HCT116 (cell line): ENCODE results near the gene INPP5J. TPM values are rescaled to one million over a fixed set of nuclear protein-coding genes. Genes with fewer than 3 reads are reported as not detected.

Experiments
- ATAC-seq: fragments of 200-7000 bp; cut with Tn5 transposase; 2 replicates; pipeline ENCODE4 v1.9.1; 2020; ENCODE audit warnings: mild to moderate bottlenecking, moderate library complexity
- BruUV-seq: library from RNA; stranded (reverse); fragments of 400-500 nt; replicated peaks from 2 replicates; lab custom pipeline; 2021; lab: Mats Ljungman, UMichigan
- CTCF ChIA-PET: fragments of 300-600 bp; sonication (Branson Sonifier 250); formaldehyde crosslinking; loops from one replicate; lab custom pipeline; 2021; ENCODE audit warnings: antibody characterized with exemption; lab: Charles Lee
- POLR2A ChIA-PET: fragments of 300-600, 350-600 bp; sonication (Branson Sonifier 250); formaldehyde crosslinking; loops from one replicate; lab custom pipeline; 2021; ENCODE audit warnings: antibody characterized with exemption; lab: Charles Lee
- RAD21 ChIA-PET, 2 experiments: fragments of 300-600 bp; sonication (Branson Sonifier 250); formaldehyde crosslinking; loops; one replicate each; lab custom pipeline; 2023; ENCODE audit warnings: low total read pairs in 2 of 2; ENCODE audit not compliant: uncharacterized antibody in 2 of 2, unreplicated experiment in 2 of 2, low non-redundant PET in 1 of 2; lab: Charles Lee
- DNase-seq: peaks from one replicate; pipeline ENCODE4 v3.0.0-alpha.2; 2010; ENCODE audit warnings: low read depth, low spot score
- H2AFZ ChIP-seq: fragments of 200-600 bp; shearing (Covaris generic), sonication (generic); 2 replicates; pipeline ENCODE4 v1.6.1; 2017; ENCODE audit warnings: low read depth, mixed run types, mixed read lengths, antibody characterized with exemption, low read length; ENCODE audit not compliant: poor library complexity, severe bottlenecking
- H3K27ac ChIP-seq: 2 replicates; pipeline ENCODE4 v1.5.1; 2012; ENCODE audit warnings: low read depth, low read length
- H3K27me3 ChIP-seq: fragments of 200-600 bp; sonication (generic); 2 replicates; pipeline ENCODE4 v1.6.1; 2016; ENCODE audit warnings: mixed run types, low read length, mixed read lengths; ENCODE audit not compliant: insufficient read depth
- H3K36me3 ChIP-seq, 2 experiments: fragments of 200-500 bp in 1 of 2; fragments of 200-600 bp in 1 of 2; sonication (Bioruptor generic) in 1 of 2; sonication (generic) in 1 of 2; 2 replicates each; pipeline versions ENCODE4 v1.5.1 to v1.6.1; 2014 to 2016; ENCODE audit warnings: low read length in 2 of 2, inconsistent platforms in 1 of 2, mixed read lengths in 1 of 2, mixed run types in 1 of 2; ENCODE audit not compliant: insufficient read depth in 2 of 2, control insufficient read depth in 1 of 2
- H3K4me1 ChIP-seq, 2 experiments: fragments of 200-600 bp in 1 of 2; sonication (generic) in 1 of 2; 2 replicates each; pipeline versions ENCODE4 v1.5.1 to v1.6.1; 2012 to 2017; ENCODE audit warnings: low read length in 2 of 2, inconsistent platforms in 1 of 2, mild to moderate bottlenecking in 1 of 2, mixed read lengths in 1 of 2, mixed run types in 1 of 2, moderate library complexity in 1 of 2; ENCODE audit not compliant: insufficient read depth in 2 of 2, control insufficient read depth in 1 of 2
- H3K4me2 ChIP-seq: fragments of 200-600 bp; sonication (generic); 2 replicates; pipeline ENCODE4 v1.6.1; 2017; ENCODE audit warnings: mixed run types, low read length, mixed read lengths
- H3K4me3 ChIP-seq, 2 experiments: fragments of 200-600 bp in 1 of 2; sonication (generic) in 1 of 2; replicated peaks in 1 of 2; 2 replicates each; pipeline ENCODE4 v1.5.1; 2011 to 2016; ENCODE audit warnings: low read length in 2 of 2, control low read depth in 1 of 2, low read depth in 1 of 2, mild to moderate bottlenecking in 1 of 2, mixed read lengths in 1 of 2, mixed run types in 1 of 2
- H3K79me2 ChIP-seq: fragments of 200-600 bp; sonication (generic); 2 replicates; pipeline ENCODE4 v1.6.1; 2017; ENCODE audit warnings: mild to moderate bottlenecking, mixed run types, low read length, moderate library complexity, mixed read lengths; ENCODE audit not compliant: insufficient read depth
- H3K9ac ChIP-seq: fragments of 200-600 bp; sonication (generic); 2 replicates; pipeline ENCODE4 v1.6.1; 2016; ENCODE audit warnings: low read length, mixed read lengths
- H3K9me2 ChIP-seq: fragments of 200-600 bp; sonication (generic), shearing (Covaris generic); 2 replicates; pipeline ENCODE4 v1.6.1; 2017; ENCODE audit warnings: mixed run types, mild to moderate bottlenecking, moderate library complexity; ENCODE audit not compliant: insufficient read depth
- H3K9me3 ChIP-seq, 2 experiments: fragments of 200-500 bp in 1 of 2; fragments of 200-600 bp in 1 of 2; sonication (Bioruptor generic) in 1 of 2; sonication (generic) in 1 of 2; 2 replicates each; pipeline ENCODE4 v1.6.1; 2014 to 2017; ENCODE audit warnings: low read length in 2 of 2, mixed read lengths in 2 of 2, inconsistent platforms in 1 of 2, low read depth in 1 of 2, mild to moderate bottlenecking in 1 of 2, mixed run types in 1 of 2, moderate library complexity in 1 of 2; ENCODE audit not compliant: control insufficient read depth in 1 of 2, insufficient read depth in 1 of 2
- H4K20me1 ChIP-seq: fragments of 200-600 bp; sonication (generic), shearing (Covaris generic); 2 replicates; pipeline ENCODE4 v1.6.1; 2017; ENCODE audit warnings: mixed run types, mild to moderate bottlenecking, moderate library complexity; ENCODE audit not compliant: insufficient read depth
- EGR1 ChIP-seq: IDR thresholded peaks from 2 replicates; pipeline ENCODE4 v1.6.1; 2012; ENCODE audit warnings: low read depth
- ELF1 ChIP-seq: IDR thresholded peaks from 2 replicates; pipeline ENCODE4 v1.6.1; 2012; ENCODE audit warnings: low read depth, borderline replicate concordance
- EZH2 ChIP-seq: fragments of 200-600 bp; sonication (generic); IDR thresholded peaks from 2 replicates; pipeline ENCODE4 v1.6.1; 2017; ENCODE audit warnings: antibody characterized with exemption, mixed run types
- EZH2phosphoT487 ChIP-seq: fragments of 200-600 bp; IDR thresholded peaks from 2 replicates; pipeline ENCODE4 v1.6.1; 2018; ENCODE audit warnings: antibody characterized with exemption, borderline replicate concordance
- FOSL1 ChIP-seq: IDR thresholded peaks from 2 replicates; pipeline ENCODE4 v1.6.1; 2012; ENCODE audit warnings: low read depth
- MAX ChIP-seq: IDR thresholded peaks from 2 replicates; pipeline ENCODE4 v1.6.1; 2012
- POLR2A ChIP-seq: IDR thresholded peaks from 2 replicates; pipeline ENCODE4 v1.7.0; 2011; ENCODE audit warnings: borderline replicate concordance; ENCODE audit not compliant: insufficient read depth, insufficient read length; ENCODE audit errors: extremely low read depth
- POLR2AphosphoS5 ChIP-seq: IDR thresholded peaks from 2 replicates; pipeline ENCODE4 v1.6.1; 2011; ENCODE audit warnings: mild to moderate bottlenecking, low read depth, low read length, moderate library complexity
- RAD21 ChIP-seq: IDR thresholded peaks from 2 replicates; pipeline ENCODE4 v1.6.1; 2012; ENCODE audit warnings: low read depth, mild to moderate bottlenecking
- REST ChIP-seq: IDR thresholded peaks from 2 replicates; pipeline ENCODE4 v1.6.1; 2012; ENCODE audit warnings: low read depth
- SP1 ChIP-seq: IDR thresholded peaks from 2 replicates; pipeline ENCODE4 v1.6.1; 2012; ENCODE audit warnings: low read depth
- ZNF274 ChIP-seq: fragments of 200-500 bp; sonication (Bioruptor generic); IDR thresholded peaks from 2 replicates; pipeline ENCODE4 v1.6.1; 2014; ENCODE audit warnings: mild to moderate bottlenecking, low read depth, low read length, inconsistent platforms
- intact Hi-C: fragments of 100-400 bp; cut with micrococcal nuclease; formaldehyde crosslinking; loops from 2 replicates; pipeline ENCODE4 v1.10.0; 2022
- total RNA-seq: library from RNA; stranded (reverse); gene quantifications from one replicate; pipeline ENCODE4 v1.2.1, GENCODE V29; 2021; ENCODE audit not compliant: unreplicated experiment

INPP5J gene
- total RNA-seq, 1 experiment from 2014 or later = 8.9 TPM

GRCh38 chr22:31099386-31099785 is 23.4 kb upstream of the INPP5J start:
- Histone ChIP-seq H4K20me1 (no peaks in the 10 kb centered on the region), H3K27me3 (no peaks in the 10 kb centered on the region), H3K79me2 (no peaks in the 10 kb centered on the region), H3K4me1 (peaks cover 0 to 15% of the 10 kb centered on the region in 2 experiments; a peak in 2 of 4 replicates), H3K9me2 (no peaks in the 10 kb centered on the region), H3K4me2 (no peak overlapping the region), H2AFZ (no peak overlapping the region), H3K9me3 (no peaks in the 10 kb centered on the region), H3K27ac (no peak overlapping the region), H3K36me3 (peaks cover 27 to 50% of the 10 kb centered on the region in 2 experiments), H3K9ac (no peak overlapping the region), H3K4me3 (no peak overlapping the region)
- ChIA-PET CTCF (interaction anchor here (1.0 kb wide), 1 partner anchor 8 kb away, joined by 4 read pairs; the partner anchor contains the start of gene SELENOM), RAD21 (no interaction called here), POLR2A (interaction anchor here (1.4 kb wide), 1 partner anchor 8 kb away, joined by 4 read pairs; the partner anchor contains the start of gene SELENOM)
- no peak for TF ChIP-seq POLR2AphosphoS5
- no peak for TF ChIP-seq MAX
- no peak for TF ChIP-seq EZH2phosphoT487
- no peak for TF ChIP-seq ZNF274
- no peak for TF ChIP-seq REST
- TF ChIP-seq EGR1 = no peak
- TF ChIP-seq POLR2A = no peak
- TF ChIP-seq FOSL1 = no peak
- TF ChIP-seq EZH2 = no peak
- TF ChIP-seq SP1 = no peak
- no peak for TF ChIP-seq ELF1
- no peak for TF ChIP-seq RAD21
- BruUV-seq = no TSS peak
- DNase-seq (no peak), ATAC-seq (no peak)
- intact Hi-C loops = no loop called here
